Measurements from ENCODE around the gene CHCHD3. TPM values are rescaled to one million over a fixed set of nuclear protein-coding genes. Genes with fewer than 3 reads are reported as not detected.

CHCHD3 gene
- total and polyA plus RNA-seq, 12 donors: 12.3 to 113 (median 54.2) TPM

- Histone ChIP-seq H3K4me3 (no peak overlapping the region), H3K36me3 (replicated peaks in 1 of 2) (no peaks in the 10 kb centered on the region), H3K27me3 (no peaks in the 10 kb centered on the region), H3K4me1 (replicated peaks in 1 of 2) (peaks cover 0 to 6% of the 10 kb centered on the region in 2 donors), H3K27ac (no peak overlapping the region), H3K9me3 (replicated peaks in 1 of 3) (no peaks in the 10 kb centered on the region)
- WGBS, 4 donors: 80 to 84% (median 82%) methylated on average over 5 of the region's 5 CpGs
- TF ChIP-seq, protein P1, sequence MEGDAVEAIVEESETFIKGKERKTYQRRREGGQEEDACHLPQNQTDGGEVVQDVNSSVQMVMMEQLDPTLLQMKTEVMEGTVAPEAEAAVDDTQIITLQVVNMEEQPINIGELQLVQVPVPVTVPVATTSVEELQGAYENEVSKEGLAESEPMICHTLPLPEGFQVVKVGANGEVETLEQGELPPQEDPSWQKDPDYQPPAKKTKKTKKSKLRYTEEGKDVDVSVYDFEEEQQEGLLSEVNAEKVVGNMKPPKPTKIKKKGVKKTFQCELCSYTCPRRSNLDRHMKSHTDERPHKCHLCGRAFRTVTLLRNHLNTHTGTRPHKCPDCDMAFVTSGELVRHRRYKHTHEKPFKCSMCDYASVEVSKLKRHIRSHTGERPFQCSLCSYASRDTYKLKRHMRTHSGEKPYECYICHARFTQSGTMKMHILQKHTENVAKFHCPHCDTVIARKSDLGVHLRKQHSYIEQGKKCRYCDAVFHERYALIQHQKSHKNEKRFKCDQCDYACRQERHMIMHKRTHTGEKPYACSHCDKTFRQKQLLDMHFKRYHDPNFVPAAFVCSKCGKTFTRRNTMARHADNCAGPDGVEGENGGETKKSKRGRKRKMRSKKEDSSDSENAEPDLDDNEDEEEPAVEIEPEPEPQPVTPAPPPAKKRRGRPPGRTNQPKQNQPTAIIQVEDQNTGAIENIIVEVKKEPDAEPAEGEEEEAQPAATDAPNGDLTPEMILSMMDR (IDR thresholded peaks at IDR 0.05): no peak
- no peak for TF ChIP-seq POLR2A (IDR thresholded peaks at IDR 0.05)
- intact Hi-C loops (cut with DNase I): no loop called here
- no peak for DNase-seq
Observed at GRCh38 chr7:132869166-132869861, 212.6 kb downstream of the CHCHD3 start.

GRCh38 chr7:132866551-132866950 is 215.3 kb downstream of the CHCHD3 start:
- no peaks in the 10 kb centered on the region for H3K9me3 ChIP-seq (replicated peaks in 1 of 3)
- no peak overlapping the region for H3K4me3 ChIP-seq
- H3K27ac ChIP-seq: no peak overlapping the region
- DNase-seq: no peak
- peaks cover 0 to 6% of the 10 kb centered on the region in 2 donors for H3K4me1 ChIP-seq (replicated peaks in 1 of 2)
- intact Hi-C loops (cut with DNase I): no loop called here
- WGBS, 4 donors: 94 to 100% (median 96%) methylated on average over 1 of the region's 1 CpG
- TF ChIP-seq, protein P1 (IDR thresholded peaks at IDR 0.05): no peak
- no peak for TF ChIP-seq POLR2A (IDR thresholded peaks at IDR 0.05)
- H3K36me3 ChIP-seq (replicated peaks in 1 of 2): no peaks in the 10 kb centered on the region
- H3K27me3 ChIP-seq: no peaks in the 10 kb centered on the region

DNA sequence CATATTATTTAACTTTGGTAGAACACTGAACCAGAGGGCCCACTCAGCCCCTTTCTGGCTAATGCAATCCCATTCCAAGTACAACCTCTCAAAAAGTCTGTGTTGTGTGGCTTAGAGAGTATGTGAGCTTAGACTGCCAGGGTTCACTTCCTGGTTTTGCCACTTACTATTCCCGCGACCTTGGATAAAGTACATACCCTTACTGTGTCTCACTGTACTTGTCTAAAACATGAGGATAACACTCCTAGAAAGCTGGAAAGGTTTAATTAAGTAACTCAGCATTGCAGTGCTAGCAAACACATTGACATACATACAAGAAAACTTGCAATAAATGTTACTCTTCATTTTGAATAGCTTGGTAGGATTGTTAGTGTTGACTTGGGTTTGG is 215.8 kb downstream of the CHCHD3 start:
- Histone ChIP-seq H3K36me3 (replicated peaks in 1 of 2) (no peaks in the 10 kb centered on the region), H3K4me1 (replicated peaks in 1 of 2) (peaks cover 0 to 6% of the 10 kb centered on the region in 2 donors), H3K27ac (no peak overlapping the region), H3K27me3 (no peaks in the 10 kb centered on the region), H3K9me3 (replicated peaks in 1 of 3) (no peaks in the 10 kb centered on the region), H3K4me3 (no peak overlapping the region)
- TF ChIP-seq, protein P1 (IDR thresholded peaks at IDR 0.05): no peak
- no peak for TF ChIP-seq POLR2A (IDR thresholded peaks at IDR 0.05)
- DNase-seq: no peak
- intact Hi-C loops (cut with DNase I): no loop called here
- WGBS, 4 donors: 81 to 93% (median 89%) methylated on average over 2 of the region's 2 CpGs

DNA sequence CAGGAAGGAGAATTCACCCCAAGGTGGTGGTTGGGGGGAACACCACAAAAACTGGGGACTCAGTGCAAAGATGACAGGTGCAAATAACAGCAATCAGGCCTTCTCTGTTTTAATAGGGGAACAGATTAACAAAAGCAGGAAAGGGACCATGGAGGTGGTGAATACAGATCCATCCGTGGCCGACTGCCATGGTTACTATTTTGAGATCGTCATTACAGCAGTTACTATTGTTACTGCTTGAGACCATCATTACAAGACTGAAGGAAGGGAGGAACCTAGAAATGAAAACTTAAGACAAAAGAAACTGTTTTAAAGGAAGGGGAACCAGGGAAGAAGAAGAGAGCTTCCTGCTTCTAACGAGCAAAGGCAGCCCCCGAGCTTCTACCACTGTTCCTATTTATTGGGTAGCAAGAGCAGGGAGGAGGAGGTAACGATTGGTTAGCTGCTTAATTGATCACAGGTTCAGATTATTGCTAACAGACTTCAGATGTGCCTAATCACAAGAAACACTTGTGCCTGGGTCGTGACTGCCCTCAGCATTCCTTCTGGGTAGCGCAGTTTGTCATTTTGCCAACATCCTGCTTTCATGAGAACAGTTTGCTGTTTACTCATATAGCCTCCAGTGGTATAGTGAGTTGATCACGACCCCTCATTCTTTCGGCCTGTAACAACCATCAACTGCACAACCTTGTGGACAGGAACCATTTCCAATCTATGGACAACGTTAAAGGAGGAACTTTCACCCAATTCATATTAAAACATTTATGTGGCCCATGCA is 216.3 kb downstream of the CHCHD3 start:
- H3K9me3 ChIP-seq (replicated peaks in 1 of 3): no peaks in the 10 kb centered on the region
- 71 to 79% (median 76%) methylated on average over 11 of the region's 11 CpGs for WGBS, 4 donors
- intact Hi-C loops (cut with DNase I): no loop called here
- H3K36me3 ChIP-seq (replicated peaks in 1 of 2): no peaks in the 10 kb centered on the region
- no peak overlapping the region for H3K27ac ChIP-seq
- peak in 1 of 7 donors; percentile 7 for DNase-seq
- no peaks in the 10 kb centered on the region for H3K27me3 ChIP-seq
- no peak for TF ChIP-seq POLR2A (IDR thresholded peaks at IDR 0.05)
- TF ChIP-seq, protein P1 (IDR thresholded peaks at IDR 0.05): no peak
- H3K4me3 ChIP-seq: no peak overlapping the region
- peaks cover 0 to 6% of the 10 kb centered on the region in 2 donors for H3K4me1 ChIP-seq (replicated peaks in 1 of 2)
